GM23338 (cell line): ENCODE results near the gene TMEM44. TPM values are rescaled to one million over a fixed set of nuclear protein-coding genes. Genes with fewer than 3 reads are reported as not detected.

Experiments used
- ATAC-seq: fragments of 200-7000 bp; cut with Tn5 transposase; 3 replicates; pipeline ENCODE4 v1.9.1; 2020
- DNase-seq: peaks from one replicate; pipeline ENCODE4 v3.0.0-alpha.2; 2015; ENCODE audit warnings: low spot score
- H2AFZ ChIP-seq: fragments of 200-600 bp; sonication (generic); 2 replicates; pipeline ENCODE4 v1.8.0; 2016; ENCODE audit warnings: antibody characterized with exemption, mild to moderate bottlenecking, moderate library complexity
- H3F3A ChIP-seq: fragments of 200-600 bp; sonication (generic); replicated peaks from 2 replicates; pipeline ENCODE4 v1.8.0; 2017; ENCODE audit warnings: antibody characterized with exemption, mixed run types, low read depth
- H3K27ac ChIP-seq: fragments of 200-600 bp; sonication (generic); 2 replicates; pipeline ENCODE4 v1.6.1; 2016; ENCODE audit warnings: low read depth
- H3K27me3 ChIP-seq: fragments of 200-600 bp; sonication (generic); 2 replicates; pipeline ENCODE4 v1.8.0; 2016; ENCODE audit warnings: mild to moderate bottlenecking, mixed run types, moderate library complexity; ENCODE audit not compliant: insufficient read depth
- H3K36me3 ChIP-seq: fragments of 200-600 bp; sonication (generic); 2 replicates; pipeline ENCODE4 v1.8.0; 2016; ENCODE audit warnings: mild to moderate bottlenecking; ENCODE audit not compliant: insufficient read depth
- H3K4me1 ChIP-seq: fragments of 200-600 bp; sonication (generic); 2 replicates; pipeline ENCODE4 v1.8.0; 2016; ENCODE audit warnings: mild to moderate bottlenecking, moderate library complexity; ENCODE audit not compliant: insufficient read depth
- H3K4me2 ChIP-seq: fragments of 200-600 bp; sonication (generic); 2 replicates; pipeline ENCODE4 v1.7.1; 2017; ENCODE audit warnings: mixed run types
- H3K4me3 ChIP-seq: fragments of 200-600 bp; sonication (generic); 2 replicates; pipeline ENCODE4 v1.6.1; 2016; ENCODE audit warnings: mixed run types
- H3K79me2 ChIP-seq: fragments of 200-600 bp; sonication (generic); replicated peaks from 2 replicates; pipeline ENCODE4 v1.8.0; 2017; ENCODE audit warnings: mild to moderate bottlenecking; ENCODE audit not compliant: insufficient read depth
- H3K9me2 ChIP-seq: fragments of 200-600 bp; sonication (generic); 2 replicates; pipeline ENCODE4 v1.8.0; 2017; ENCODE audit not compliant: insufficient read depth
- H4K20me1 ChIP-seq: fragments of 200-600 bp; sonication (generic); replicated peaks from 2 replicates; pipeline ENCODE4 v1.8.0; 2017; ENCODE audit warnings: mild to moderate bottlenecking; ENCODE audit not compliant: insufficient read depth
- H3K27ac Mint-ChIP-seq: 2 replicates; pipeline ENCODE4 v1.8.0; 2020; ENCODE audit warnings: inconsistent platforms, mild to moderate bottlenecking, moderate library complexity, mixed read lengths
- H3K27me3 Mint-ChIP-seq: 3 replicates; pipeline ENCODE4 v1.8.0; 2022; ENCODE audit warnings: low read depth, mild to moderate bottlenecking, moderate library complexity, mixed read lengths, inconsistent platforms; ENCODE audit not compliant: insufficient read depth, poor library complexity
- H3K36me3 Mint-ChIP-seq: 3 replicates; pipeline ENCODE4 v1.8.0; 2021; ENCODE audit warnings: low read depth, mild to moderate bottlenecking, inconsistent platforms, moderate library complexity, mixed read lengths
- H3K4me1 Mint-ChIP-seq: 3 replicates; pipeline ENCODE4 v1.8.0; 2020; ENCODE audit warnings: mild to moderate bottlenecking, inconsistent platforms, mixed read lengths
- H3K4me3 Mint-ChIP-seq: 3 replicates; pipeline ENCODE4 v1.8.0; 2021; ENCODE audit warnings: moderate library complexity, mild to moderate bottlenecking, inconsistent platforms, mixed read lengths
- H3K9me3 Mint-ChIP-seq: 3 replicates; pipeline ENCODE4 v1.8.0; 2020; ENCODE audit warnings: moderate library complexity, mild to moderate bottlenecking, inconsistent platforms, mixed read lengths
- CREB1 ChIP-seq: fragments of 250-450 bp; sonication (Bioruptor Pico); IDR thresholded peaks from 2 replicates; pipeline ENCODE4 v1.5.0; 2020; ENCODE audit warnings: low read depth, mild to moderate bottlenecking, moderate library complexity
- CTCF ChIP-seq, 2 experiments: fragments of 200-600 bp in 1 of 2; sonication (generic) in 1 of 2; conservative IDR thresholded peaks; 2 replicates each; pipeline versions ENCODE4 v1.5.1 to v1.6.1; 2016 to 2017; ENCODE audit warnings: antibody characterized with exemption in 2 of 2, low read depth in 2 of 2, mild to moderate bottlenecking in 2 of 2, moderate library complexity in 1 of 2
- EZH2 ChIP-seq: fragments of 200-600 bp; sonication (generic); IDR thresholded peaks from one replicate; pipeline ENCODE4 v1.8.0; 2017; ENCODE audit warnings: antibody characterized with exemption, mild to moderate bottlenecking, low read depth; ENCODE audit not compliant: unreplicated experiment
- NANOG ChIP-seq: IDR thresholded peaks from 2 replicates; pipeline ENCODE4 v1.6.1; 2016; ENCODE audit warnings: antibody characterized with exemption, borderline replicate concordance
- POLR2AphosphoS5 ChIP-seq: IDR thresholded peaks from 2 replicates; pipeline ENCODE4 v1.6.1; 2016; ENCODE audit warnings: antibody characterized with exemption, low read depth
- STAT1 ChIP-seq: IDR thresholded peaks from one replicate; pipeline ENCODE4 v1.6.1; 2016; ENCODE audit warnings: antibody characterized with exemption; ENCODE audit not compliant: unreplicated experiment
- ZNF114 ChIP-seq: fragments of 250-450 bp; sonication (Bioruptor Pico); IDR thresholded peaks from 2 replicates; pipeline ENCODE4 v1.5.0; 2020; ENCODE audit warnings: mild to moderate bottlenecking, moderate library complexity
- ZNF331 ChIP-seq: fragments of 250-450 bp; sonication (Bioruptor Pico); IDR thresholded peaks from 2 replicates; pipeline ENCODE4 v1.5.0; 2020; ENCODE audit warnings: low read depth, mild to moderate bottlenecking, moderate library complexity
- ZNF462 ChIP-seq: fragments of 250-450 bp; sonication (Bioruptor Pico); IDR thresholded peaks from 2 replicates; pipeline ENCODE4 v1.5.0; 2020; ENCODE audit warnings: mild to moderate bottlenecking, moderate library complexity
- polyA plus RNA-seq: library from polyadenylated mRNA; unstranded; fragments of >200 nt; fragmentation: Nextera tagmentation; extraction: Ambion mirVana; gene quantifications from 2 replicates; pipeline ENCODE4 v1.2.1, GENCODE V29; 2016
- total RNA-seq: library from RNA; depleted of rRNA; stranded (reverse); fragments of >200 nt; shearing (Covaris generic); gene quantifications from 2 replicates; pipeline ENCODE4 v1.2.3, GENCODE V29; 2014

The TMEM44 gene
- total and polyA plus RNA-seq, 2 experiments from 2014 or later = 10.0 to 10.5 TPM

GRCh38 chr3:194637066-194637465 lies 3.8 kb upstream of the TMEM44 start (continued):
- TF ChIP-seq STAT1 (no peak), ZNF462 (CRISPR knock-in tag) (no peak), ZNF331 (no peak), CREB1 (CRISPR knock-in tag) (no peak), EZH2 (no peak), NANOG (no peak)

GRCh38 chr3:194632809-194633348 lies 340 bp downstream of the TMEM44 start:
- no peaks in the 10 kb centered on the region; the same call in 1 of the 2 replicates for H3K36me3 ChIP-seq
- H2AFZ ChIP-seq = peak overlapping the region; percentile 97
- no peak overlapping the region for H3K27ac ChIP-seq
- 0 out of 2 replicates have a peak, but pooled peaks cover 4% of the 10 kb centered on the region for H3K4me1 ChIP-seq
- H3K9me2 ChIP-seq = no peaks in the 10 kb centered on the region
- H4K20me1 ChIP-seq = no peaks in the 10 kb centered on the region
- Mint-ChIP-seq H3K36me3 (peaks cover 30% of the 10 kb centered on the region), H3K9me3 (peaks cover 23% of the 10 kb centered on the region), H3K4me3 (peak overlapping the region; percentile 87), H3K27ac (peak overlapping the region; percentile 81; the same call in 1 of the 2 replicates), H3K27me3 (peaks cover 11% of the 10 kb centered on the region), H3K4me1 (no peaks in the 10 kb centered on the region; the same call in 2 of the 3 replicates)
- H3F3A ChIP-seq = no peaks in the 10 kb centered on the region
- H3K4me3 ChIP-seq = peak overlapping the region; percentile 80
- DNase-seq (no peak), ATAC-seq (peak; percentile 5; the same call in 2 of the 3 replicates)
- no peaks in the 10 kb centered on the region for H3K79me2 ChIP-seq
- H3K27me3 ChIP-seq = 0 out of 2 replicates have a peak, but pooled peaks cover 4% of the 10 kb centered on the region
- peak overlapping the region; percentile 88 for H3K4me2 ChIP-seq
- TF ChIP-seq ZNF114 (CRISPR knock-in tag) (no peak), CTCF (conservative IDR thresholded peaks at IDR 0.05; ENCODE audit: low read depth in 2 of 2) (no peak), POLR2AphosphoS5 (no peak)
